Left kidney (tissue), 2 donors: Measurements from ENCODE around the gene OPALIN. TPM values are rescaled to one million over a fixed set of nuclear protein-coding genes. Genes with fewer than 3 reads are reported as not detected.

ENCODE experiments used
- DNase-seq: peaks from one replicate; pipeline ENCODE4 v3.0.0-alpha.2; 2013
- polyA plus RNA-seq: library from polyadenylated mRNA; unstranded; fragments of 120-200 nt; gene quantifications from one replicate; pipeline ENCODE4 v1.2.1, GENCODE V29; 2013; ENCODE audit not compliant: insufficient read length

Gene OPALIN
- polyA plus RNA-seq, 1 donor, result not detected

- DNase-seq, result no peak
These were observed 60.4 kb downstream of the OPALIN start for GRCh38 chr10:96298362-96298761.

GRCh38 chr10:96297486-96297885 lies 61.3 kb downstream of the OPALIN start:
- no peak for DNase-seq

GRCh38 chr10:96295475-96295874 lies 63.3 kb downstream of the OPALIN start:
- no peak for DNase-seq

Other genes starting within 250 kb of the OPALIN start
- gene ZNF518A, start 228.7 kb downstream of the OPALIN start, polyA plus RNA-seq, result 69.9 TPM
- 53.6 TPM for gene BLNK, start 87.4 kb downstream of the OPALIN start, polyA plus RNA-seq
- 0.10 TPM for gene DNTT, start 54.6 kb downstream of the OPALIN start, polyA plus RNA-seq
- 0.78 TPM for gene TLL2, start 154.9 kb upstream of the OPALIN start, polyA plus RNA-seq
- gene TM9SF3, start 228.0 kb upstream of the OPALIN start, polyA plus RNA-seq, result 221 TPM